HCT116 (cell line): ENCODE measurements around the gene ZNF566. TPM values are rescaled to one million over a fixed set of nuclear protein-coding genes. Genes with fewer than 3 reads are reported as not detected.

ENCODE experiments used
- ATAC-seq: fragments of 200-7000 bp; cut with Tn5 transposase; 2 replicates; pipeline ENCODE4 v1.9.1; 2020; ENCODE audit warnings: mild to moderate bottlenecking, moderate library complexity
- BruUV-seq: library from RNA; stranded (reverse); fragments of 400-500 nt; replicated peaks from 2 replicates; lab custom pipeline; 2021; lab: Mats Ljungman, UMichigan
- CTCF ChIA-PET: fragments of 300-600 bp; sonication (Branson Sonifier 250); formaldehyde crosslinking; loops from one replicate; lab custom pipeline; 2021; ENCODE audit warnings: antibody characterized with exemption; lab: Charles Lee
- POLR2A ChIA-PET: fragments of 300-600, 350-600 bp; sonication (Branson Sonifier 250); formaldehyde crosslinking; loops from one replicate; lab custom pipeline; 2021; ENCODE audit warnings: antibody characterized with exemption; lab: Charles Lee
- RAD21 ChIA-PET, 2 experiments: fragments of 300-600 bp; sonication (Branson Sonifier 250); formaldehyde crosslinking; loops; one replicate each; lab custom pipeline; 2023; ENCODE audit warnings: low total read pairs in 2 of 2; ENCODE audit not compliant: uncharacterized antibody in 2 of 2, unreplicated experiment in 2 of 2, low non-redundant PET in 1 of 2; lab: Charles Lee
- DNase-seq: peaks from one replicate; pipeline ENCODE4 v3.0.0-alpha.2; 2010; ENCODE audit warnings: low read depth, low spot score
- H2AFZ ChIP-seq: fragments of 200-600 bp; shearing (Covaris generic), sonication (generic); 2 replicates; pipeline ENCODE4 v1.6.1; 2017; ENCODE audit warnings: low read depth, mixed run types, mixed read lengths, antibody characterized with exemption, low read length; ENCODE audit not compliant: poor library complexity, severe bottlenecking
- H3K27ac ChIP-seq: 2 replicates; pipeline ENCODE4 v1.5.1; 2012; ENCODE audit warnings: low read depth, low read length
- H3K27me3 ChIP-seq: fragments of 200-600 bp; sonication (generic); 2 replicates; pipeline ENCODE4 v1.6.1; 2016; ENCODE audit warnings: mixed run types, low read length, mixed read lengths; ENCODE audit not compliant: insufficient read depth
- H3K36me3 ChIP-seq, 2 experiments: fragments of 200-500 bp in 1 of 2; fragments of 200-600 bp in 1 of 2; sonication (Bioruptor generic) in 1 of 2; sonication (generic) in 1 of 2; 2 replicates each; pipeline versions ENCODE4 v1.5.1 to v1.6.1; 2014 to 2016; ENCODE audit warnings: low read length in 2 of 2, inconsistent platforms in 1 of 2, mixed read lengths in 1 of 2, mixed run types in 1 of 2; ENCODE audit not compliant: insufficient read depth in 2 of 2, control insufficient read depth in 1 of 2
- H3K4me1 ChIP-seq, 2 experiments: fragments of 200-600 bp in 1 of 2; sonication (generic) in 1 of 2; 2 replicates each; pipeline versions ENCODE4 v1.5.1 to v1.6.1; 2012 to 2017; ENCODE audit warnings: low read length in 2 of 2, inconsistent platforms in 1 of 2, mild to moderate bottlenecking in 1 of 2, mixed read lengths in 1 of 2, mixed run types in 1 of 2, moderate library complexity in 1 of 2; ENCODE audit not compliant: insufficient read depth in 2 of 2, control insufficient read depth in 1 of 2
- H3K4me2 ChIP-seq: fragments of 200-600 bp; sonication (generic); 2 replicates; pipeline ENCODE4 v1.6.1; 2017; ENCODE audit warnings: mixed run types, low read length, mixed read lengths
- H3K4me3 ChIP-seq, 2 experiments: fragments of 200-600 bp in 1 of 2; sonication (generic) in 1 of 2; replicated peaks in 1 of 2; 2 replicates each; pipeline ENCODE4 v1.5.1; 2011 to 2016; ENCODE audit warnings: low read length in 2 of 2, control low read depth in 1 of 2, low read depth in 1 of 2, mild to moderate bottlenecking in 1 of 2, mixed read lengths in 1 of 2, mixed run types in 1 of 2
- H3K79me2 ChIP-seq: fragments of 200-600 bp; sonication (generic); 2 replicates; pipeline ENCODE4 v1.6.1; 2017; ENCODE audit warnings: mild to moderate bottlenecking, mixed run types, low read length, moderate library complexity, mixed read lengths; ENCODE audit not compliant: insufficient read depth
- H3K9ac ChIP-seq: fragments of 200-600 bp; sonication (generic); 2 replicates; pipeline ENCODE4 v1.6.1; 2016; ENCODE audit warnings: low read length, mixed read lengths
- H3K9me2 ChIP-seq: fragments of 200-600 bp; sonication (generic), shearing (Covaris generic); 2 replicates; pipeline ENCODE4 v1.6.1; 2017; ENCODE audit warnings: mixed run types, mild to moderate bottlenecking, moderate library complexity; ENCODE audit not compliant: insufficient read depth
- H3K9me3 ChIP-seq, 2 experiments: fragments of 200-500 bp in 1 of 2; fragments of 200-600 bp in 1 of 2; sonication (Bioruptor generic) in 1 of 2; sonication (generic) in 1 of 2; 2 replicates each; pipeline ENCODE4 v1.6.1; 2014 to 2017; ENCODE audit warnings: low read length in 2 of 2, mixed read lengths in 2 of 2, inconsistent platforms in 1 of 2, low read depth in 1 of 2, mild to moderate bottlenecking in 1 of 2, mixed run types in 1 of 2, moderate library complexity in 1 of 2; ENCODE audit not compliant: control insufficient read depth in 1 of 2, insufficient read depth in 1 of 2
- H4K20me1 ChIP-seq: fragments of 200-600 bp; sonication (generic), shearing (Covaris generic); 2 replicates; pipeline ENCODE4 v1.6.1; 2017; ENCODE audit warnings: mixed run types, mild to moderate bottlenecking, moderate library complexity; ENCODE audit not compliant: insufficient read depth
- CBX3 ChIP-seq: IDR thresholded peaks from 2 replicates; pipeline ENCODE4 v1.6.1; 2012; ENCODE audit warnings: low read depth
- EGR1 ChIP-seq: IDR thresholded peaks from 2 replicates; pipeline ENCODE4 v1.6.1; 2012; ENCODE audit warnings: low read depth
- EZH2 ChIP-seq: fragments of 200-600 bp; sonication (generic); IDR thresholded peaks from 2 replicates; pipeline ENCODE4 v1.6.1; 2017; ENCODE audit warnings: antibody characterized with exemption, mixed run types
- EZH2phosphoT487 ChIP-seq: fragments of 200-600 bp; IDR thresholded peaks from 2 replicates; pipeline ENCODE4 v1.6.1; 2018; ENCODE audit warnings: antibody characterized with exemption, borderline replicate concordance
- POLR2A ChIP-seq: IDR thresholded peaks from 2 replicates; pipeline ENCODE4 v1.7.0; 2011; ENCODE audit warnings: borderline replicate concordance; ENCODE audit not compliant: insufficient read depth, insufficient read length; ENCODE audit errors: extremely low read depth
- SIN3A ChIP-seq: IDR thresholded peaks from 2 replicates; pipeline ENCODE4 v1.6.1; 2012; ENCODE audit warnings: low read depth
- SP1 ChIP-seq: IDR thresholded peaks from 2 replicates; pipeline ENCODE4 v1.6.1; 2012; ENCODE audit warnings: low read depth
- intact Hi-C: fragments of 100-400 bp; cut with micrococcal nuclease; formaldehyde crosslinking; loops from 2 replicates; pipeline ENCODE4 v1.10.0; 2022
- total RNA-seq: library from RNA; stranded (reverse); gene quantifications from one replicate; pipeline ENCODE4 v1.2.1, GENCODE V29; 2021; ENCODE audit not compliant: unreplicated experiment

ZNF566 gene
- total RNA-seq, 1 experiment from 2014 or later, result 6.4 TPM

GRCh38 chr19:36527873-36528193 is 38.5 kb upstream of the ZNF566 start:
- no peak overlapping the region for H2AFZ ChIP-seq
- no peak overlapping the region for H3K4me2 ChIP-seq
- H3K9me2 ChIP-seq, result no peaks in the 10 kb centered on the region
- no peaks in the 10 kb centered on the region for H3K4me1 ChIP-seq
- POLR2A ChIA-PET, result no interaction called here
- H3K9me3 ChIP-seq, result peaks cover 7 to 8% of the 10 kb centered on the region in 2 experiments; a peak in 2 of 4 replicates
- CTCF ChIA-PET, result no interaction called here
- H3K4me3 ChIP-seq, result no peak overlapping the region
- H3K27me3 ChIP-seq, result no peaks in the 10 kb centered on the region
- H4K20me1 ChIP-seq, result no peaks in the 10 kb centered on the region
- no peak overlapping the region for H3K9ac ChIP-seq
- H3K36me3 ChIP-seq, result no peaks in the 10 kb centered on the region
- intact Hi-C loops, result no loop called here
- TF ChIP-seq EZH2, result no peak
- TF ChIP-seq SIN3A, result no peak
- RAD21 ChIA-PET, result no interaction called here
- H3K79me2 ChIP-seq, result no peaks in the 10 kb centered on the region
- no peak for ATAC-seq
- no TSS peak for BruUV-seq
- no peak for DNase-seq
- no peak overlapping the region for H3K27ac ChIP-seq

GRCh38 chr19:36527341-36527740 is 38.0 kb upstream of the ZNF566 start:
- TF ChIP-seq CBX3, result no peak
- no peak for TF ChIP-seq POLR2A
- TF ChIP-seq EGR1, result no peak
- no peak for TF ChIP-seq SP1
- no peak for TF ChIP-seq EZH2phosphoT487
- H2AFZ ChIP-seq, result no peak overlapping the region
- H3K27me3 ChIP-seq, result no peaks in the 10 kb centered on the region
- H3K4me1 ChIP-seq, result no peaks in the 10 kb centered on the region
- H3K27ac ChIP-seq, result no peak overlapping the region
- no peak overlapping the region for H3K4me2 ChIP-seq
- RAD21 ChIA-PET, result no interaction called here
- BruUV-seq, result no TSS peak
- CTCF ChIA-PET, result no interaction called here
- no peaks in the 10 kb centered on the region for H3K9me2 ChIP-seq
- ATAC-seq (no peak), DNase-seq (no peak)
- peaks cover 7 to 8% of the 10 kb centered on the region in 2 experiments; a peak in 2 of 4 replicates for H3K9me3 ChIP-seq
- intact Hi-C loops, result no loop called here
- no peak overlapping the region for H3K4me3 ChIP-seq
- H4K20me1 ChIP-seq, result no peaks in the 10 kb centered on the region
- no peak overlapping the region for H3K9ac ChIP-seq
- H3K79me2 ChIP-seq, result no peaks in the 10 kb centered on the region
- H3K36me3 ChIP-seq, result no peaks in the 10 kb centered on the region
- POLR2A ChIA-PET, result no interaction called here
